ENCODE results near the gene ZNF473. TPM values are rescaled to one million over a fixed set of nuclear protein-coding genes. Genes with fewer than 3 reads are reported as not detected.

ZNF473 gene
- total and polyA plus RNA-seq, 2 donors (not counting 1 experiment from before 2014, with no cell fraction given), result 5.0 to 6.4 TPM

DNA sequence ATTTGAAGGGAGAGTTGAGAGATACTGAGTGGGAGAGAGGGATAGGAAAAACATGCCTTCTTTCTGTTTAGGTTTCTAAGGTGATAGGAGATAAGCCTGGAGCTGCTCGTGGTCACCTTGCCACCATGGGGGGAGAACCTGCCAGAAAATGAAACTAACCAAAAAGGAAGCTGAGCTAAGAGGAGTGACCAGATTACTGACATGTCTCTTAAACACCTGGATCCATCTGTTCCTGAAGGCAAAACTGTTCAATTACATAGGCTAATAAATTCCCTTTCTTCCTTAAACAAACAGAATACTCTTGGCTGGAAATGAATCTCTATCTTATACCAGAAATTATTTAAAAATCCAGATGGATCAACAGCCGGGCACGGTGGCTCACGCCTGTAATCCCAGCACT lies 27.3 kb downstream of the ZNF473 start:
- no peaks in the 10 kb centered on the region for H3K9me3 ChIP-seq (ENCODE audit: control insufficient read depth, insufficient read depth, low read depth, low read length)
- no peaks in the 10 kb centered on the region for H3K36me3 ChIP-seq (ENCODE audit: control insufficient read depth, insufficient read depth, low read length)
- H2AFZ ChIP-seq (ENCODE audit: low read length), result no peak overlapping the region

DNA sequence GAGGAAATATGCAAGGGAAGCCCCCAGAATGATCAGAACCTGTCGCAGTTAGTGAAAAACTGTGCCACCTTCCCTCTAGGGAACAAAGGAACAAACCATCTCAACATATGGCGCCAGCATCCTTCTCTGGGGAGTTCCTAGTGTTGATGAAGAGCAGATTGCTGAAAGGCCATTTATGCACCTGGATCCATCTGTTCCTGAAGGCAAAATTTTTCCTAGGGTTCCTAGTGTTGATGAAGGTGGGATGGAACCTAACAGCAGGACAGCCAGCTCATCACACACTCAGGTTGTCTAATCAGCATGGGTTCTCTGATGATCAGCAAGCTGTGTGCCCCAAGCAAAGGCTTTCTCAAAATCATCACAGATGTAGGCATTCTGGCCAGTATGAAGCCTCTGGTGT lies 32.6 kb downstream of the ZNF473 start:
- no peak overlapping the region for H3K4me3 ChIP-seq (replicated peaks in 1 of 4; ENCODE audit: control extremely low read depth in 1 of 4, insufficient read depth in 1 of 4, low read depth in 3 of 4, low read length in 4 of 4)
- H3K9ac ChIP-seq (ENCODE audit: insufficient read depth, low read length), result no peak overlapping the region
- no peak overlapping the region for H3K27ac ChIP-seq (ENCODE audit: insufficient read depth, low read length)
- H3K27me3 ChIP-seq (ENCODE audit: control insufficient read depth, insufficient read depth, low read length), result no peaks in the 10 kb centered on the region
- H3K4me2 ChIP-seq (ENCODE audit: extremely low read depth, insufficient read depth, low read length), result no peak overlapping the region
- no peaks in the 10 kb centered on the region for H3K79me2 ChIP-seq (ENCODE audit: control insufficient read depth, insufficient read depth, low read length)
- no peaks in the 10 kb centered on the region for H4K20me1 ChIP-seq (ENCODE audit: control insufficient read depth, extremely low read depth, insufficient read depth, low read length)
- no peak overlapping the region for H2AFZ ChIP-seq (ENCODE audit: low read length)
- DNase-seq (ENCODE audit: low read depth in 2 of 2), result no peak
- no peaks in the 10 kb centered on the region for H3K36me3 ChIP-seq (ENCODE audit: control insufficient read depth, insufficient read depth, low read length)
- peaks cover 3% of the 10 kb centered on the region for H3K9me3 ChIP-seq (ENCODE audit: control insufficient read depth, insufficient read depth, low read depth, low read length)
- H3K4me1 ChIP-seq (ENCODE audit: control insufficient read depth, extremely low read depth, insufficient read depth, low read length), result no peaks in the 10 kb centered on the region
- TF ChIP-seq, protein P1, sequence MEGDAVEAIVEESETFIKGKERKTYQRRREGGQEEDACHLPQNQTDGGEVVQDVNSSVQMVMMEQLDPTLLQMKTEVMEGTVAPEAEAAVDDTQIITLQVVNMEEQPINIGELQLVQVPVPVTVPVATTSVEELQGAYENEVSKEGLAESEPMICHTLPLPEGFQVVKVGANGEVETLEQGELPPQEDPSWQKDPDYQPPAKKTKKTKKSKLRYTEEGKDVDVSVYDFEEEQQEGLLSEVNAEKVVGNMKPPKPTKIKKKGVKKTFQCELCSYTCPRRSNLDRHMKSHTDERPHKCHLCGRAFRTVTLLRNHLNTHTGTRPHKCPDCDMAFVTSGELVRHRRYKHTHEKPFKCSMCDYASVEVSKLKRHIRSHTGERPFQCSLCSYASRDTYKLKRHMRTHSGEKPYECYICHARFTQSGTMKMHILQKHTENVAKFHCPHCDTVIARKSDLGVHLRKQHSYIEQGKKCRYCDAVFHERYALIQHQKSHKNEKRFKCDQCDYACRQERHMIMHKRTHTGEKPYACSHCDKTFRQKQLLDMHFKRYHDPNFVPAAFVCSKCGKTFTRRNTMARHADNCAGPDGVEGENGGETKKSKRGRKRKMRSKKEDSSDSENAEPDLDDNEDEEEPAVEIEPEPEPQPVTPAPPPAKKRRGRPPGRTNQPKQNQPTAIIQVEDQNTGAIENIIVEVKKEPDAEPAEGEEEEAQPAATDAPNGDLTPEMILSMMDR (conservative IDR thresholded peaks at IDR 0.05 in 1 of 2, IDR thresholded peaks at IDR 0.05 in 1 of 2; ENCODE audit: low read depth in 1 of 2, low read length in 2 of 2), result no peak
- TF ChIP-seq EZH2 (IDR thresholded peaks at IDR 0.05; ENCODE audit: low read length, missing control alignments), result no peak

More for the DNA sequence above, 27.3 kb downstream of the ZNF473 start:
- Histone ChIP-seq H3K4me2 (ENCODE audit: extremely low read depth, insufficient read depth, low read length) (no peak overlapping the region), H3K27me3 (ENCODE audit: control insufficient read depth, insufficient read depth, low read length) (no peaks in the 10 kb centered on the region), H3K79me2 (ENCODE audit: control insufficient read depth, insufficient read depth, low read length) (no peaks in the 10 kb centered on the region), H3K9ac (ENCODE audit: insufficient read depth, low read length) (no peak overlapping the region), H3K4me1 (ENCODE audit: control insufficient read depth, extremely low read depth, insufficient read depth, low read length) (no peaks in the 10 kb centered on the region), H3K4me3 (replicated peaks in 1 of 4; ENCODE audit: control extremely low read depth in 1 of 4, insufficient read depth in 1 of 4, low read depth in 3 of 4, low read length in 4 of 4) (no peak overlapping the region), H4K20me1 (ENCODE audit: control insufficient read depth, extremely low read depth, insufficient read depth, low read length) (no peaks in the 10 kb centered on the region), H3K27ac (ENCODE audit: insufficient read depth, low read length) (no peak overlapping the region)
- TF ChIP-seq, protein P1 (conservative IDR thresholded peaks at IDR 0.05 in 1 of 2, IDR thresholded peaks at IDR 0.05 in 1 of 2; ENCODE audit: low read depth in 1 of 2, low read length in 2 of 2), result no peak
- TF ChIP-seq EZH2 (IDR thresholded peaks at IDR 0.05; ENCODE audit: low read length, missing control alignments), result no peak
- no peak for DNase-seq (ENCODE audit: low read depth in 2 of 2)

- Histone ChIP-seq H3K9me3 (ENCODE audit: control insufficient read depth, insufficient read depth, low read depth, low read length) (peaks cover 3% of the 10 kb centered on the region), H3K27ac (ENCODE audit: insufficient read depth, low read length) (no peak overlapping the region), H3K79me2 (ENCODE audit: control insufficient read depth, insufficient read depth, low read length) (no peaks in the 10 kb centered on the region), H3K4me3 (replicated peaks in 1 of 4; ENCODE audit: control extremely low read depth in 1 of 4, insufficient read depth in 1 of 4, low read depth in 3 of 4, low read length in 4 of 4) (no peak overlapping the region), H3K4me2 (ENCODE audit: extremely low read depth, insufficient read depth, low read length) (no peak overlapping the region), H3K36me3 (ENCODE audit: control insufficient read depth, insufficient read depth, low read length) (no peaks in the 10 kb centered on the region), H2AFZ (ENCODE audit: low read length) (no peak overlapping the region), H3K9ac (ENCODE audit: insufficient read depth, low read length) (no peak overlapping the region), H3K27me3 (ENCODE audit: control insufficient read depth, insufficient read depth, low read length) (no peaks in the 10 kb centered on the region), H4K20me1 (ENCODE audit: control insufficient read depth, extremely low read depth, insufficient read depth, low read length) (no peaks in the 10 kb centered on the region), H3K4me1 (ENCODE audit: control insufficient read depth, extremely low read depth, insufficient read depth, low read length) (no peaks in the 10 kb centered on the region)
- no peak for DNase-seq (ENCODE audit: low read depth in 2 of 2)
- TF ChIP-seq, protein P1 (conservative IDR thresholded peaks at IDR 0.05 in 1 of 2, IDR thresholded peaks at IDR 0.05 in 1 of 2; ENCODE audit: low read depth in 1 of 2, low read length in 2 of 2), result no peak
- no peak for TF ChIP-seq EZH2 (IDR thresholded peaks at IDR 0.05; ENCODE audit: low read length, missing control alignments)
Observed at GRCh38 chr19:50059045-50059444, 33.2 kb downstream of the ZNF473 start.
